ENCODE results near the gene NLRC3.

- TF ChIP-seq CTCF (IDR thresholded peaks at IDR 0.05) (no peak), EZH2 (IDR thresholded peaks at IDR 0.05; ENCODE audit: borderline replicate concordance, insufficient read depth, low read depth, low read length, poor library complexity, severe bottlenecking) (no peak)
Measured at GRCh38 chr16:3607161-3607560, 30.0 kb upstream of the NLRC3 start.
